HepG2 (cell line): ENCODE measurements around the gene KIAA0930. TPM values are rescaled to one million over a fixed set of nuclear protein-coding genes. Genes with fewer than 3 reads are reported as not detected.

Source experiments
- AHR ChIP-seq: IDR thresholded peaks from 2 replicates; pipeline ENCODE4 v1.6.1; 2018; ENCODE audit warnings: missing genetic modification reagents, missing compliant biosample characterization
- ATM ChIP-seq: fragments of 450-650 bp; IDR thresholded peaks from 2 replicates; pipeline ENCODE4 v1.7.1; 2017; ENCODE audit warnings: mild to moderate bottlenecking, borderline replicate concordance
- ELF4 ChIP-seq: sonication (generic); formaldehyde crosslinking; IDR thresholded peaks from 2 replicates; pipeline ENCODE4 v1.5.0; 2020; ENCODE audit warnings: missing genetic modification reagents, mild to moderate bottlenecking, moderate library complexity, borderline replicate concordance
- KLF9 ChIP-seq: IDR thresholded peaks from 2 replicates; pipeline ENCODE4 v1.6.1; 2016; ENCODE audit warnings: low read depth
- MBNL3 ChIP-seq: fragments of 250-450 bp; sonication (Bioruptor Pico); conservative IDR thresholded peaks from 2 replicates; pipeline ENCODE4 v1.8.0; 2022; ENCODE audit warnings: mild to moderate bottlenecking, inconsistent platforms
- MYPOP ChIP-seq: sonication (generic); formaldehyde crosslinking; IDR thresholded peaks from 2 replicates; pipeline ENCODE4 v1.8.1; 2023; ENCODE audit warnings: mild to moderate bottlenecking, moderate library complexity, missing genetic modification reagents
- NKX3-1 ChIP-seq: sonication (generic); formaldehyde crosslinking; IDR thresholded peaks from 2 replicates; pipeline ENCODE4 v1.5.0; 2020; ENCODE audit warnings: missing genetic modification reagents
- RXRB ChIP-seq: IDR thresholded peaks from 2 replicates; pipeline ENCODE4 v1.6.1; 2016; ENCODE audit warnings: borderline replicate concordance, missing genetic modification reagents, missing compliant biosample characterization
- SRY ChIP-seq: sonication (generic); formaldehyde crosslinking; IDR thresholded peaks from 2 replicates; pipeline ENCODE4 v1.8.0; 2022; ENCODE audit warnings: mild to moderate bottlenecking, missing genetic modification reagents
- TAF15 ChIP-seq: fragments of 200-400 bp; formaldehyde crosslinking; IDR thresholded peaks from one replicate; pipeline ENCODE4 v1.6.1; 2018; ENCODE audit warnings: mild to moderate bottlenecking, low read depth, low read length; ENCODE audit not compliant: poor library complexity, severe bottlenecking
- WIZ ChIP-seq: sonication (generic); formaldehyde crosslinking; IDR thresholded peaks from 2 replicates; pipeline ENCODE4 v1.5.1; 2020; ENCODE audit warnings: mild to moderate bottlenecking, missing genetic modification reagents
- YEATS4 ChIP-seq: sonication (generic); formaldehyde crosslinking; IDR thresholded peaks from 2 replicates; pipeline ENCODE4 v1.4.0; 2020; ENCODE audit warnings: missing genetic modification reagents, borderline replicate concordance
- ZBTB37 ChIP-seq: sonication (generic); formaldehyde crosslinking; IDR thresholded peaks from 2 replicates; pipeline ENCODE4 v1.4.0; 2020; ENCODE audit warnings: mild to moderate bottlenecking, missing genetic modification reagents
- ZC3H4 ChIP-seq: sonication (generic); formaldehyde crosslinking; IDR thresholded peaks from 2 replicates; pipeline ENCODE4 v1.4.0; 2020; ENCODE audit warnings: missing genetic modification reagents, borderline replicate concordance
- ZNF296 ChIP-seq: sonication (generic); formaldehyde crosslinking; conservative IDR thresholded peaks from 2 replicates; pipeline ENCODE4 v1.5.0; 2020; ENCODE audit warnings: mild to moderate bottlenecking, missing genetic modification reagents
- ZNF3 ChIP-seq: IDR thresholded peaks from 2 replicates; pipeline ENCODE4 v1.7.0; 2017; ENCODE audit warnings: inconsistent platforms
- ZNF543 ChIP-seq: sonication (generic); formaldehyde crosslinking; IDR thresholded peaks from 2 replicates; pipeline ENCODE4 v1.4.0; 2020; ENCODE audit warnings: mild to moderate bottlenecking, missing genetic modification reagents
- ZNF7 ChIP-seq: IDR thresholded peaks from 2 replicates; pipeline ENCODE4 v1.6.1; 2016; ENCODE audit warnings: missing biosample characterization, missing genetic modification reagents
- ZNF746 ChIP-seq: sonication (generic); formaldehyde crosslinking; IDR thresholded peaks from 2 replicates; pipeline ENCODE4 v1.8.0; 2022; ENCODE audit warnings: mild to moderate bottlenecking, missing genetic modification reagents
- ZNF792 ChIP-seq: IDR thresholded peaks from 2 replicates; pipeline ENCODE4 v1.6.1; 2016
- polyA plus RNA-seq, 8 experiments: library from polyadenylated mRNA; depleted of rRNA in 3 of 8; stranded (reverse) in 7 of 8; unstranded in 1 of 8; fragments of >200 nt; fragmentation: Illumina TruSeq in 4 of 8; extraction: Trizol in 4 of 8; gene quantifications; 2 replicates each; pipeline versions ENCODE4 v1.2.1 to v1.2.3, GENCODE V29; 2011 to 2016; ENCODE audit warnings: low read depth in 4 of 8, missing spikeins in 1 of 8, mixed read lengths in 1 of 8; ENCODE audit not compliant: insufficient read depth in 1 of 8
- total RNA-seq, 5 experiments: library from RNA; depleted of rRNA; stranded (reverse); fragments of >200 nt; fragmentation: Illumina TruSeq; extraction: Trizol; gene quantifications; 2 replicates each; pipeline ENCODE4 v1.2.3, GENCODE V29; 2016; ENCODE audit warnings: low read depth in 1 of 5
- TF ChIP-seq, protein P1 (sequence below): sonication (generic); formaldehyde crosslinking; IDR thresholded peaks from 2 replicates; pipeline ENCODE4 v1.4.0; 2020; ENCODE audit warnings: mild to moderate bottlenecking, missing genetic modification reagents, borderline replicate concordance
- TF ChIP-seq, protein P2 (sequence below): sonication (generic); formaldehyde crosslinking; IDR thresholded peaks from 2 replicates; pipeline ENCODE4 v1.5.0; 2020; ENCODE audit warnings: mild to moderate bottlenecking, missing genetic modification reagents
- TF ChIP-seq, protein P3 (sequence below): sonication (generic); formaldehyde crosslinking; IDR thresholded peaks from 2 replicates; pipeline ENCODE4 v1.4.0; 2020; ENCODE audit warnings: mild to moderate bottlenecking, missing genetic modification reagents

KIAA0930 gene
- total and polyA plus RNA-seq, 2 of the 13 experiments (the other 11 are each of a cell fraction or from before 2014, with no cell fraction given), result 27.0 to 38.2 TPM

GRCh38 chr22:45273452-45274075 is 32.9 kb upstream of the KIAA0930 start (continued):
- TF ChIP-seq ZBTB37 (CRISPR knock-in tag), result no peak; the same call in 1 of the 2 replicates
- no peak for TF ChIP-seq ATM
- TF ChIP-seq, protein P1, sequence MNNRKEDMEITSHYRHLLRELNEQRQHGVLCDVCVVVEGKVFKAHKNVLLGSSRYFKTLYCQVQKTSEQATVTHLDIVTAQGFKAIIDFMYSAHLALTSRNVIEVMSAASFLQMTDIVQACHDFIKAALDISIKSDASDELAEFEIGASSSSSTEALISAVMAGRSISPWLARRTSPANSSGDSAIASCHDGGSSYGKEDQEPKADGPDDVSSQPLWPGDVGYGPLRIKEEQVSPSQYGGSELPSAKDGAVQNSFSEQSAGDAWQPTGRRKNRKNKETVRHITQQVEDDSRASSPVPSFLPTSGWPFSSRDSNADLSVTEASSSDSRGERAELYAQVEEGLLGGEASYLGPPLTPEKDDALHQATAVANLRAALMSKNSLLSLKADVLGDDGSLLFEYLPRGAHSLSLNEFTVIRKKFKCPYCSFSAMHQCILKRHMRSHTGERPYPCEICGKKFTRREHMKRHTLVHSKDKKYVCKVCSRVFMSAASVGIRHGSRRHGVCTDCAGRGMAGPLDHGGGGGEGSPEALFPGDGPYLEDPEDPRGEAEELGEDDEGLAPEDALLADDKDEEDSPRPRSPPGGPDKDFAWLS (CRISPR knock-in tag), result no peak
- peak; percentile 66 for TF ChIP-seq ZNF296 (CRISPR knock-in tag)
- no peak for TF ChIP-seq ZNF7 (CRISPR knock-in tag)
- no peak for TF ChIP-seq MBNL3 (CRISPR knock-in tag)
- peak; percentile 87 for TF ChIP-seq RXRB (CRISPR knock-in tag)
- TF ChIP-seq WIZ (CRISPR knock-in tag), result no peak
- TF ChIP-seq ZNF792 (CRISPR knock-in tag), result no peak
- TF ChIP-seq NKX3-1, result no peak
- TF ChIP-seq ZNF3 (CRISPR knock-in tag), result no peak
- no peak; the same call in 1 of the 2 replicates for TF ChIP-seq AHR (CRISPR knock-in tag)
- TF ChIP-seq, protein P2, sequence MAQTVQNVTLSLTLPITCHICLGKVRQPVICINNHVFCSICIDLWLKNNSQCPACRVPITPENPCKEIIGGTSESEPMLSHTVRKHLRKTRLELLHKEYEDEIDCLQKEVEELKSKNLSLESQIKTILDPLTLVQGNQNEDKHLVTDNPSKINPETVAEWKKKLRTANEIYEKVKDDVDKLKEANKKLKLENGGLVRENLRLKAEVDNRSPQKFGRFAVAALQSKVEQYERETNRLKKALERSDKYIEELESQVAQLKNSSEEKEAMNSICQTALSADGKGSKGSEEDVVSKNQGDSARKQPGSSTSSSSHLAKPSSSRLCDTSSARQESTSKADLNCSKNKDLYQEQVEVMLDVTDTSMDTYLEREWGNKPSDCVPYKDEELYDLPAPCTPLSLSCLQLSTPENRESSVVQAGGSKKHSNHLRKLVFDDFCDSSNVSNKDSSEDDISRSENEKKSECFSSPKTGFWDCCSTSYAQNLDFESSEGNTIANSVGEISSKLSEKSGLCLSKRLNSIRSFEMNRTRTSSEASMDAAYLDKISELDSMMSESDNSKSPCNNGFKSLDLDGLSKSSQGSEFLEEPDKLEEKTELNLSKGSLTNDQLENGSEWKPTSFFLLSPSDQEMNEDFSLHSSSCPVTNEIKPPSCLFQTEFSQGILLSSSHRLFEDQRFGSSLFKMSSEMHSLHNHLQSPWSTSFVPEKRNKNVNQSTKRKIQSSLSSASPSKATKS, result no peak
- TF ChIP-seq, protein P3, sequence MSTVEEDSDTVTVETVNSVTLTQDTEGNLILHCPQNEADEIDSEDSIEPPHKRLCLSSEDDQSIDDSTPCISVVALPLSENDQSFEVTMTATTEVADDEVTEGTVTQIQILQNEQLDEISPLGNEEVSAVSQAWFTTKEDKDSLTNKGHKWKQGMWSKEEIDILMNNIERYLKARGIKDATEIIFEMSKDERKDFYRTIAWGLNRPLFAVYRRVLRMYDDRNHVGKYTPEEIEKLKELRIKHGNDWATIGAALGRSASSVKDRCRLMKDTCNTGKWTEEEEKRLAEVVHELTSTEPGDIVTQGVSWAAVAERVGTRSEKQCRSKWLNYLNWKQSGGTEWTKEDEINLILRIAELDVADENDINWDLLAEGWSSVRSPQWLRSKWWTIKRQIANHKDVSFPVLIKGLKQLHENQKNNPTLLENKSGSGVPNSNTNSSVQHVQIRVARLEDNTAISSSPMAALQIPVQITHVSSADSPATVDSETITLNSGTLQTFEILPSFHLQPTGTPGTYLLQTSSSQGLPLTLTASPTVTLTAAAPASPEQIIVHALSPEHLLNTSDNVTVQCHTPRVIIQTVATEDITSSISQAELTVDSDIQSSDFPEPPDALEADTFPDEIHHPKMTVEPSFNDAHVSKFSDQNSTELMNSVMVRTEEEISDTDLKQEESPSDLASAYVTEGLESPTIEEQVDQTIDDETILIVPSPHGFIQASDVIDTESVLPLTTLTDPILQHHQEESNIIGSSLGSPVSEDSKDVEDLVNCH, result no peak
- no peak for TF ChIP-seq KLF9 (CRISPR knock-in tag)
- TF ChIP-seq MYPOP (CRISPR knock-in tag), result no peak
- TF ChIP-seq TAF15, result no peak
- TF ChIP-seq YEATS4 (CRISPR knock-in tag), result peak; percentile 40; the same call in 1 of the 2 replicates
- TF ChIP-seq SRY (CRISPR knock-in tag), result no peak
- no peak for TF ChIP-seq ELF4 (CRISPR knock-in tag)
- no peak for TF ChIP-seq ZC3H4 (CRISPR knock-in tag)
- no peak; the same call in 1 of the 2 replicates for TF ChIP-seq ZNF543 (CRISPR knock-in tag)
- TF ChIP-seq ZNF746 (CRISPR knock-in tag), result peak; percentile 77
